Measurements from ENCODE around the gene CLIC1.

The CLIC1 gene

GRCh38 chr6:31736021-31736767, at the start of gene CLIC1:
Gene CLIC1 (minus strand): TSS chr6:31736530. CDS start chr6:31736300, 230 bp downstream.
- peak; percentile 89 for DNase-seq

GRCh38 chr6:31785475-31785874, 49.1 kb upstream of the CLIC1 start:
- no peak for DNase-seq

GRCh38 chr6:31784098-31784925, 48.0 kb upstream of the CLIC1 start:
- no peak for DNase-seq

GRCh38 chr6:31782126-31782855, 46.0 kb upstream of the CLIC1 start:
- no peak for DNase-seq

- DNase-seq = no peak
These were observed 45.2 kb upstream of the CLIC1 start for GRCh38 chr6:31781244-31782125.

GRCh38 chr6:31780507-31781243, 44.3 kb upstream of the CLIC1 start:
- DNase-seq = no peak

GRCh38 chr6:31779908-31780307, 43.6 kb upstream of the CLIC1 start:
- DNase-seq = no peak

- DNase-seq = no peak
These were observed 42.9 kb upstream of the CLIC1 start for GRCh38 chr6:31778999-31779885.

- DNase-seq = no peak
These were observed 41.9 kb upstream of the CLIC1 start for GRCh38 chr6:31778193-31778592.

GRCh38 chr6:31777667-31778050, 41.3 kb upstream of the CLIC1 start:
- no peak for DNase-seq

- DNase-seq = peak; percentile 90
These were observed 40.8 kb upstream of the CLIC1 start, which contains the start of gene VWA7 for GRCh38 chr6:31776989-31777666. Gene VWA7 (minus strand): TSS chr6:31777328. CDS start chr6:31776779, 549 bp downstream.

GRCh38 chr6:31776485-31776988, 40.2 kb upstream of the CLIC1 start:
- no peak for DNase-seq

- DNase-seq = no peak
These were observed 39.5 kb upstream of the CLIC1 start for GRCh38 chr6:31775633-31776484.

GRCh38 chr6:31775184-31775583, 38.9 kb upstream of the CLIC1 start:
- DNase-seq = no peak

- DNase-seq = no peak
These were observed 35.6 kb upstream of the CLIC1 start for GRCh38 chr6:31771992-31772358.

GRCh38 chr6:31770860-31771259, 34.5 kb upstream of the CLIC1 start:
- no peak for DNase-seq

- peak; percentile 91 for DNase-seq
These were observed 33.5 kb upstream of the CLIC1 start for GRCh38 chr6:31769684-31770371.
